GM19438 (cell line): ENCODE measurements around the gene PIP4P1.
"Not testable (repeated sequence)": the region's sequence is repeated elsewhere in the genome, so short reads cannot be mapped to it uniquely, and the experiment has no call there.

ENCODE experiments used
- ATAC-seq: cut with Tn5 transposase; IDR thresholded peaks from one replicate; pipeline ENCODE4 v1.9.1; 2021; ENCODE audit warnings: low read depth; ENCODE audit not compliant: unreplicated experiment

Gene PIP4P1

DNA sequence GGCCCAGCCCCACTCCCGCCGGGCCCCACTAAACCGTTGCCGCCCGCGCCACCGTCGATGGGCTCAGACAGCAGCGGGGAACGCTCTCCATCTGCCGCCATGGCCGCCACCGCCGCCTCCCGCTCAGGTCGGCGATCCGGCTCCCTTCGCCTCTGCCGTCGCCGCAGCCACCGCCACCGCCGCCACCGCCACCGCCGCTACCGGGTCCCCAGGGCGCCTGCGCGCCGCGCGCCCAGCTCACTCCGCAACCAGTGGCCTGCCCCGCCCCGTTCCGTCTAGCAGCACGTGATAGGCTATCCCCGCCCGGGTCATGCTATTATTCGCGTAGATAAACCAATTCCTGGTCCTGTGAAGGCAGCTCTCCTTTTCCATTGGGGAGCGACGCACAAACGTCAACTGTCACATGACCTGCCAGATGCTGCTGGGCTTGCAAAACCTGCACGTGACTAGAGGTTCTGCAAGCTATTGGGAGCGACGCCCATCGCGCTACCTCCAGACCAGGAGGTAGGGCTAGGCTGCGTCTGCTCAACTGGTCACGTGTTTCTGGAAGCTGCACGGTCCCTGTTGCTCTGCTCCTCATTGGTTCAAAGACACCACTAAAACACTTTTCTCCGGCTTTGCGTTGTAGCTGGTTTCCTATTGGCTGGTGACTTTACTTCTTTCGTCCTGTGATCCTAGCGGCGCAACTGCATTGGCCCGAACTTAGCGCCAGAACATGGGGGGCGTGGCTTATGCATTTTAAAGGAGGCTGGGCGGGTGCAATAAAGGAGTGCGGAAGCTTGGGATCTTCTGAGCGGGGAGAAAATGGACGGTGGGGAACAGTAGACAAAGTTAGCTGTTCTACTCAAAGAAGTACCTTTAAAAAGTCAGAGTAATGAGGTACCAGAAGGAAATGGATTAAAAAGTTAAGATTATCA lies at the start of gene PIP4P1:
PIP4P1 (minus strand) TSS at position 210 of the 917 bp plus-strand sequence; CDS start at position 101, 109 bp downstream.
- peak; percentile 94 for ATAC-seq

DNA sequence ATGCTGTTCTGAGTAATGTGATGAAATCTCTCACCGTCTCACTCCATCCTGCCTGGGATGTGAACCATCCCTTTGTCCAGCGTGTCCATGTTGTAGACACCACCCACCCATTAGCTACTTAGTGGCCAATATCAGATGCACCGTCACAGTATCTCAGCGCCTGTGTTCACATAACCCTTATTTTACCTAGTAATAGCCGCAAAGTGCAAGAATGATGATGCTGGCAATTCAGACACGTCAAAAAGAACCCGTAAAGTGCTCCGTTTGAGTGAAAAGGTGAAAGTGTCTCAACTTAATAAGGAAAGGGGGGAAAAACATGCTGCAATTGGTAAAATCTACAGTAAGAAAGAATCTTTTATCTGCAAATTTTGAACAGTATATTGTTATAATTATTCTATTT lies 47.1 kb upstream of the PIP4P1 start:
- no peak for ATAC-seq

DNA sequence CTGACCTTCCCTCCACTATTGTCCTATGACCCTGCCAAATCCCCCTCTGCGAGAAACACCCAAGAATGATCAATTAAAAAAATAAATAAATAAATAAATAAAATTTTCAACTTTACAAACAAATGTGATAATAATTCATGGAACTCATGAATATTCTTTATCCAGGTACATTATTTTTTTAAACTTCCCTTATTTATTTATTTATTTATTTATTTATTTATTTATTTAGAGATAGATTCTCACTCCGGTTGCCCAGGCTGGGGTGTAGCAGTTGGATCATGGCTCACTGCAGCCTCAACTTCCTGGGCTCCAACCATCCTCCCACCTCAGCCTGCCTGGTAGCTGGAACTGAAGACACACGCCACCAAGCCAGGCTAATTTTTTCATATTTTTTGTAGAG lies 46.3 kb upstream of the PIP4P1 start:
- ATAC-seq, result not testable (repeated sequence)

DNA sequence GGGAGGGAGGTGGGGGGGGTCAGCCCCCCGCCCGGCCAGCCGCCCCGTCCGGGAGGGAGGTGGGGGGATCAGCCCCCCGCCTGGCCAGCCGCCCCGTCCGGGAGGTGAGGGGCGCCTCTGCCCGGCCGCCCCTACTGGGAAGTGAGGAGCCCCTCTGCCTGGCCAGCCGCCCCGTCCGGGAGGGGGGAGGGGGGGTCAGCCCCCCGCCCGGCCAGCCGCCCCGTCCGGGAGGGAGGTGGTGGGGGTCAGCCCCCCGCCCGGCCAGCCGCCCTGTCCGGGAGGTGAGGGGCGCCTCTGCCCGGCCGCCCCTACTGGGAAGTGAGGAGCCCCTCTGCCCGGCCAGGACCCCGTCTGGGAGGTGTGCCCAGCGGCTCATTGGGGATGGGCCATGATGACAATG lies 45.5 kb upstream of the PIP4P1 start:
- not testable (repeated sequence) for ATAC-seq

DNA sequence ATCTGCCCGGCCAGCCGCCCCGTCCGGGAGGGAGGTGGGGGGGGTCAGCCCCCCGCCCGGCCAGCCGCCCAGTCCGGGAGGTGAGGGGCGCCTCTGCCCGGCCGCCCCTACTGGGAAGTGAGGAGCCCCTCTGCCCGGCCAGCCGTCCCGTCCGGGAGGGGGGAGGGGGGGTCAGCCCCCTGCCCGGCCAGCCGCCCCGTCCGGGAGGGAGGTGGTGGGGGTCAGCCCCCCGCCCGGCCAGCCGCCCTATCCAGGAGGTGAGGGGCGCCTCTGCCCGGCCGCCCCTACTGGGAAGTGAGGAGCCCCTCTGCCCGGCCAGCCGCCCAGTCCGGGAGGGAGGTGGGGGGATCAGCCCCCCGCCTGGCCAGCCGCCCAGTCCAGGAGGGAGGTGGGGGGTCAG lies 45.0 kb upstream of the PIP4P1 start:
- ATAC-seq, result not testable (repeated sequence)

DNA sequence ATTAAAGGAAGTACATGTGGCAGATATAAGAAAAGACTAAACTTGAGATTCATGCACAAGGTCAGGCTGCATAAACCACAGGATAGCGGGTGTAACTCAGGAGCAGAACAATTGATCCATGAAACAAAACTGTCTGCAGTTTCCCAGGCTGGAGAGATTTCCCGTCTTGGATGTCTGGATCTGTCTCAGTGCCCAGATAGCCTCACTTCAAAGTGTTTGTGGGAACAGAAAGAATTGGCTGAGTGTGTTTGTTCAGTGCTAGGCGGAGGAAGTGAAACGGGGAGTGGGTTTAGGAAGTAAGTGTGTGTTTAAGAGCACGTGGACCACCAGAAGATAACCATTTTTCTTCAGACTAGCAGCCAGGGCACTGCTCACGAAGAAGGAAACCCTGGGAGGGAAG lies 42.7 kb upstream of the PIP4P1 start:
- ATAC-seq, result no peak

DNA sequence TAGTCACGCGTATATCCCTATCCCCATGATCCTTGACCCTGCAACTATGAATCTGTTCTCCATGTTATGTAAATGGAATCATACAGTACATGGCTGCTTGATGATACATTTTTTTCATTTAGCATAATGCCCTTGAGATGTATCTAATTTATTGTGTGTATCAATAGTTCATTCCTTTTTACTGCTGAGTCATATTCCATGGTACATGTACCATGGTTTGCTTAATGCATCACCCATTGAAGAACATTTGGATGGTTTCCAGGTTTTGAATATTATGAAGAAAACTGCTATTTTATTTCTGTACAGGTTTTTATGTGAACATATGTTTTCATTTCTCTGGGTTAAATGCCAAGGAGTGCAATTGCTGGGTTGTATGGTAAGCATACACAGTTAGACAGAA lies 40.1 kb upstream of the PIP4P1 start:
- ATAC-seq, result no peak

DNA sequence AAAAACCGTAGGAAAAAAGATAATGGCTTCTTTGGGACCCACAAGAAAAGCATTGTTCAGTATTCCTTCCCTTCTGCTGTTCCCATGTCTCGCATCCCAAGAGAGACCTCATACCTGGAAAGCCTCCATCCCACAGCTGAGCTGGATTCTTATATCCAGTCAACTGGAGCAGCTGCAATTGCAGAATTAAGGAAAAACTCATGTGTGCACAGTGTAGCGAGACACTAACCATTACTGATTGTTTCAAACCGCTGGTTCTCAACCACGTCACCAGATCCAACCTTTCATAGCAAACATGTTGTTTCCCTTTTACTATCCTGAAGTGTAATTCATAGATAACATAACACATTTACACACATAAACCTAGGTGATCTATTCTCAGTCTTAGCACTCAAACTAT lies 38.6 kb upstream of the PIP4P1 start:
- no peak for ATAC-seq

DNA sequence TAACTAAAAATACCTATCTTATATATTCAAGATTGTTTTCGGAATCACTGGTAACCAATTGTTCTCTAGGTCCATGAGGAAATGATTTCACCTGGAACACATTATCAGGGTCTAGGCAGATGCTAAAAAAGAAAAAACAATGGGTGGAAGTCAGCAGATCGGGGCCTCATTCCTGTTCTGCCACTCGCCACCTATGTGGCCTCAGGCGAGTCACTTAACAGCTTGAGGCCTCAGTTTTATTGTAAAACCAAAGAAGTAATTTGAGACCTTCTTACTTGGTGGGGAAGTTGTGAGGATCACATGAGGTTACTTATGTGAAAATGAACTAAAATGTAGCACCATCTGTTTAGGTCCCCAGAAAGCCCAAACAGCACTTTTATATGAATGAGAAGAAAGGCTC lies 37.9 kb upstream of the PIP4P1 start:
- no peak for ATAC-seq

DNA sequence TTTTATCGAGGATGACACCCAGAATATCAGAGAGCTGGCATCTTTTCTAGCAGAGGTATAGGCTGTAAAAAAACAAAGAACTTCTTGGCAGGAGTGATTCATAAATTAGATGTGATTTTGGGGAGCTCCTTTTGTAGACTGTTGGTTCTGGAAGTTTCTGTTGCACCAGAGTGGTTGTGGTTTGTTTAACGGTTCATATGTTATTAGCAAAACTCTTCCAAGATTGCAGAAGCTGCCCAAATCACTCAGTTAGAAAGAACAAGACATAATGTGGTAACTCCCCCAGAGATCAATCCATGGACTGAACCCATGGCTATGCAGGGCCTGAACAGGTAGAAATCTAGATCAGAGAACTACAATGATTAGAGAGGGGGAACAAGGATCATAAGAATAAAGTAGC lies 37.4 kb upstream of the PIP4P1 start:
- no peak for ATAC-seq

DNA sequence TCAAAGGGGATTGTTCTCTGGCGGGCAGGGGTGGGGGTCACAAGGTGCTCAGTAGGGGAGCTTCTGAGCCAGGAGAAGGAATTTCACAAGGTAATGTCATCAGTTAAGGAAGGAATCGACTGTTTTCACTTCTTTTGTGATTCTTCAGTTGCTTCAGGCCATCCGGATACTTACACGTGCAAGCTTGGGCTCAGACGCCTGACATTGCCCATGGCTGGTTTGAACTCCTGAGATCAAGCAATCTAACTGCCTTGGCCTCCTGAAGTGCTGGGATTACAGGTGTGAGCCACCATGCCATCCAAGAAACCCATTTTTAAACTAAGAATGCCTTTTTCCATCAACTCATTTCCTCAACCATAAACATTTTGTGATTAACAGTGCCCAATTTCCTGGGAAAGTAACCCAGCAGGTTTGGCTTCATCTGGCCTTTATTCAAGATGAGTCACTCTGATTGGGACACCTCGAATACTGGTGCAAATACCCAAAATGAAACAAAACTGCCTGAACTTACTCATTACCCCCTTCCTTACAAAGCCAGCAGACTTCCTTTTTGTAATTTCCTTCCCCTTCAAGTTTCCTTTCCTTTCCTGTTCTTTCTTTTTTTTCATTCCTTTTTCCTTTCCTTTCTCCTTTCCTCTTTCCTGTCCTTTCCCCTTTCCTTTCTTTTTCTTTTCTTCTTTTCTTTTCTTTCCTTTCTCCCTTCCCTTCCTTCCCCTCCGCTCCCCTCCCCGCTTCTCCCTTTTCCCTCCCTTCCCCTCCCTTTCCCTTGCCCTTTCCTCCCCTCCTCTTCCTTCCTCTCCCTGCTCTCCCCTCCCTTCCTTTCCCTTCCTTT lies 33.9 kb upstream of the PIP4P1 start:
- no peak for ATAC-seq

DNA sequence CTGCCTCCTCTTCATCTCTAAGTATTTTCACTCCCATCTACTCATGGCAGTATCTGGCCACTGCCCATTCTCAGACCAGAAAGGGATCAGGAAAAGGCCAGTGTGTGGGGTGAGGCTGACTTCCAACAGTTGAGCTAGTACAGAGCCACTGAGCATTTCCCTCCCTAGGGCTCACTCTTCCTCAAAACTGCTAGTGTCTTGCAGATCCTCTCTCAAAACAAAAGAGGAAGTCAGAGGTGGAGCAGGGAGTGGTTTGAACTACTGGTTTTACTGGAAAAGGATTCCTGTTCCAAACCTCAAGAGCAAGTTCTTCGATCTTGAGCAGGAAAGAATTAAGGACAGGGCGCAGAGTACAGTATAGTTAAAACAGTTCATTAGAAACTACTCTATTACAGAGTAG lies 32.4 kb upstream of the PIP4P1 start:
- no peak for ATAC-seq

DNA sequence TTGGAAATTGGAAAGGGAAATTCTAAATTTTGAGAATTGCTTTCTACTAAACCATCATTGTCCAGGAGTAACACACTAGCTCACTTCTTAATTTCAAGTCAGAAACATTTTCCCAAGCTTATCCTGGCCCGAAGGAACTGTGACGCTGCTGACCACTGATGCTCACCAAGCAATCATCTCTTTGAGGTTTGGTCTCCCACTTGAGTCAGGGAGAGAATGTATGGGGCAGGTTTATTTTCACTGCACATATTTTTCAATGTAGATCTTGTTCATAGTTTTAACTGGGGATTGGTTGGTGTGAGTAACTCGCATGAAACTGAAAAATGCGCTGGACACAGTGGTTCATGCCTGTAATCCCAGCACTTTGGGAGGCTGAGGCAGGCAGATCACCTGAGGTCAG lies 31.3 kb upstream of the PIP4P1 start:
- ATAC-seq, result no peak

DNA sequence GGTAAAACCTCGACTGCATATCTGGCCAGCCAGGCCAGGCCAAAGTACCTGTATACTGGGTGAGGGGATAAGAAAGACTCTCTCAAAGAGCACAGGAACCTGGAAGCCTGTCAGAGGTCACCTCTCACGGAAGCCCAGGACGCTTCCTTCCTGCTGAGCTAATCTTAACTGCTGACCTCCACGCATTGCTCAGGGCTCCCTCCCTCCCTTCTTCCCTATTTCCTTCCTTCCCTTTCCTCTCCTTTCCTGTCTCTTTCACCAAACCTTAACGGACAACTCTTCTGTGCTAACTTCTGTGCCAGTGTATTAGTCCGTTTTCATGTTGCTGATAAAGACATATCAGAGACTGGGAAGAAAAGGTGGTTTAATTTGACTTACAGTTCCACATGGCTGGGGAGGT lies 29.3 kb upstream of the PIP4P1 start:
- no peak for ATAC-seq

DNA sequence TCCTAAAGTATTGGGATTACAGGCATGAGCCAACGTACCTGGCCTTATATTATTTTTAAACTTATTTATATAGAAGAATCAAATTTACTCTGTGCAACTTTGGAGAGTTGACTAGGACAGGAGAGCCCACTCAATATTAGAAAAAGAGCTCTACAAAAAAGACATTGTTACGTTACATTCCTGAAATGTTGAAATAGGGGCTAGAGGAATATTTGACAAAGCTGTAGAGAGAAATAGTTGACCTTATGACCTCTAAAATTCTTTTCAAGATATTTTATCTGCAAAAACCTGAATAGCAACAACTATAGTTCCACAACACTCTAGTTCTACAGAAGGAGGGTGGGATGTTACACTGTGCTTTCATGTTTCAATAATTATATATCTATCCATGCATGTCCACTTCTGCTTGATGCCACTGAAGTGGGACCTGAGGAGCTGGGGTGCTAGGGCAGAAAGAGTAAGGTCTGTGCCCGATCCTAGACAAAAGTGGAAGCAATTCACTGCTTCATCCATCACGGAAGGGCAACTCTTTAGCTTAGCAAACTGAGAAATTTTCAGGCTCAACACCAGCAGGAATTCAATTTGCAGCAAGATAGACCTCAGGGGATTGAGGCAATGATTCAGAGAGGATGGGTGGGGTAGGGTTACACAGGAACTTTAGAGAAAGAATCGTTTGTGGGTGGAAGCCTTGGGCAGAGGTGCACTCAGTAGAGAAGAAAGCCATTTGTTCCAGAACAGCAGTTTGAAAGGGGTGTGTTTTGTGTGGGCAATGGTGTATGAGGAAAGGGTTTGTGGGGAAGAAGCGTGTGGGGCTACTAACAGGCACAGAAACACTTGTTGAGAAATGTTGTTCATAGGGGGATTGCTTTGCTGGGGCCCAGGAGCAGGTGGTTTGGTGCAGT lies 28.1 kb upstream of the PIP4P1 start:
- no peak for ATAC-seq

DNA sequence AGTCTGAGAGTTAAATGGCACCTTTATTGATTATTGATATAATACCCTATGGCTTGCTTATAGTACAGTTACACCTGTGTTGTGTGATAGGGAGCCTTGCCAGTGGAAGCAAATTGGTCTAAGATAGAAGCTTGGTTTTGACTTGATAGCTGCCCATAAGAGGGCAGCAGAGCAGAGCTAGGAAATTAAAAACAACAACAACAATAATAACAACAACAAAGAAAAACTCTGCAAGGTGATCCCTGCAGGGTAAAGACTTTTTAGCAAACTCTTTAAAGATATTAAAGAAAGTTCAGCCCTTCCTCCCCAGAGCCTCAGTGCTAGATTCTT lies 26.1 kb upstream of the PIP4P1 start:
- ATAC-seq, result no peak

DNA sequence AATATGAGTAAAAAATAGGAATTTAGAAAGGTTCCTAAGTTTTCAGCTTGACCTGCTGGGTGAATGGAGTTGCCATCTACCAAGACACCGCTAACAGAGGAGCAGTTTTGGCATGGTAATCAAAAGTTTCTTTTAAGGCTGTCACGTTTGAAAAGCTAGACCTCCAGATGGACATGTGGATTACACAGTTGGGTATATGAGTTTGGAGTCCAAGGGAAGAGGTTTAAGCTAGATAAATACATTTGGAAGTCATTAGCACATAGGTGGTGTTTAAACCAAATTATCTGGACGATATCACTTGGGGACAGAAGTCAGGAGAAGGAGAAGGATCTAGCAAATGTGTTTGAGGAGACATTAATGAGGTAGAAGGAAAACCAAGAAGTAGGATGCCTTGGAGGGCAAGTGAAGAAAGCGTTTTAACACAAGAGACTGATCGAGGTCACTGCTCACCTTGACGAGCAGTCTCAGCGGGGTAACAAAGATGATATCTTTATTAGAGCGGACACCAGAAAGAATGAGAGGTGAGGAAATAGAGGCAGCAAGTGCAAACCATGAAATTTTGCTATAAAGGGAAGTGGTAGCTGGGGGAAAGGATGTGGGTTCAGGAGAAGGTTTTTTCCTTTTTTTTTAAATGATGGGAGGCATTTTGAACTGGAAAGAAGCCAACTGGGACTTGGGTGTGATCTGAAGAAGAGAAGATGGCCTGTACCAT lies 25.6 kb upstream of the PIP4P1 start:
- no peak for ATAC-seq

DNA sequence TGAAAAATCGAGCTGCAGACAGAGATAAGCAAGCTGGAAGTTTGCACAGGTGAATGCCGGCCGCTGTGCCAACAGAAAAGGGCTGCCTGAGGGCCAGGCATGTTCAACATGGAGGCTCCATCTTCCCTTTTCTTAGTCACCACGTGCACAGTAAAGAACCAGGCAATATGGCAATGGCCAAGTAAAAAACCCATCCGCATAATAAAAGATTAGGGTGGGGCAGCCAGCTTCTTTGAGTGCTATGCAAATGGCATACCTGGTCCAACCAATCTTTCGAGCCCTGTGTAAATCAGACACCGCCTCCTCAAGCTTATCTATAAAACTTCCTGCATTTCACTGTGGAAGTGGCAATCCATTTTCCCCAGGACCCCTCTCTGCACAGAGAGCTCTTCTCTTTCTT lies 24.7 kb upstream of the PIP4P1 start:
- ATAC-seq, result no peak

DNA sequence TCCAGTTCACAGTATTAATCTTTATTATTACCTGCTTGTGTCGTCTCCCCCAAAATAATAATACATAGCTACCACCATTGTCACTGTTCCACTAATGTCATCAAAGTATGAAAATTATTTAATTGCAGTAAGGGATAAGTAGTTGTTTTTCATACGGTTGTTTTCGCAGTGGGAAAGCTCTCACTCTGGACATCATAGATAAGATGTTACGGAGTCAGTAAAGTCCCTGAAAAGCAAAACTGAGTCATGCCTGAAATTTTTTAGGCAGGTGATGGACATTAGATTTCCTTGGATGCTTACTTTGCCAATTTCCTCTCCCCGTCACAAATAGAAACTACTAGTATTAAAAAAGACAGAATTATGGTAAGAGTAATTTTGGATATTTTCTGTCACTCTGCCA lies 21.1 kb upstream of the PIP4P1 start:
- ATAC-seq, result no peak

DNA sequence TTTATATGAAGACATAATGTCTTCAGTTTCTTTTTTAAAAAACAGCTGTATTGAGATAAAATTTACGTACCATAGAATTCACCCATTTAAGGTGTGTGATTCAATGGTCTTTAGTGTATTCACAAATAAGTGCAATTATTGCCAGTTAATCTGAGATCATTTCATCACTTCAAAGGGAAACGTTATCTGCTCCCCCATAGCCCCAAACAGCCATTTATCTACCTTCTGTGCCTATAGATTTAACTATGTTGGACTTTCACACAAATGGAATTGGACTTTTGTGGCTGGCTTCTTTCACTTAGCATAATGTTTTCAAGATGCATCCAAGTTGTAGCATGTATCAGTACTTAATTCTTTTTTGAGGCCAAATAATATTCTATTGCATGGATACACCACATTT lies 17.7 kb upstream of the PIP4P1 start:
- ATAC-seq, result no peak
